Esophagus muscularis mucosa (tissue), 4 donors: ENCODE data around the gene MPPED1. TPM values are rescaled to one million over a fixed set of nuclear protein-coding genes. Genes with fewer than 3 reads are reported as not detected.

Source experiments
- DNase-seq: peaks from one replicate; pipeline ENCODE4 v3.0.0-alpha.2; 2017; ENCODE audit errors: extremely low spot score
- H3K27ac ChIP-seq, 4 donors: fragments of 200-600 bp; sonication (generic); replicated peaks in 1 of 4; 1 replicate in 3 of 4; 2 replicates in 1 of 4; pipeline ENCODE4 v1.5.1; 2016 to 2019; ENCODE audit warnings: mild to moderate bottlenecking in 1 of 4
- H3K27me3 ChIP-seq, 4 donors: fragments of 200-600 bp; sonication (generic); one replicate each; pipeline versions ENCODE4 v1.5.1 to v1.6.0; 2016 to 2019
- H3K36me3 ChIP-seq, 4 donors: fragments of 200-600 bp; sonication (generic); one replicate each; pipeline ENCODE4 v1.5.1; 2016 to 2019
- H3K4me1 ChIP-seq, 4 donors: fragments of 200-600 bp; sonication (generic); one replicate each; pipeline ENCODE4 v1.5.1; 2016 to 2019
- H3K4me3 ChIP-seq, 4 donors: fragments of 200-600 bp; sonication (generic); 1 replicate in 2 of 4; 2 replicates in 2 of 4; pipeline ENCODE4 v1.5.1; 2016 to 2019; ENCODE audit warnings: mild to moderate bottlenecking in 4 of 4, moderate library complexity in 1 of 4
- H3K9me3 ChIP-seq, 4 donors: fragments of 200-600 bp; sonication (generic); 1 replicate in 3 of 4; 2 replicates in 1 of 4; pipeline ENCODE4 v1.5.1; 2016 to 2019
- CTCF ChIP-seq, 3 experiments: fragments of 200-600 bp in 2 of 3; fragments of 450-650 bp in 1 of 3; sonication (generic) in 2 of 3; IDR thresholded peaks; one replicate each; pipeline ENCODE4 v1.5.1; 2017 to 2019; ENCODE audit warnings: antibody characterized with exemption in 3 of 3, mild to moderate bottlenecking in 2 of 3, moderate library complexity in 1 of 3
- EP300 ChIP-seq: sonication (generic); formaldehyde crosslinking; IDR thresholded peaks from one replicate; pipeline ENCODE4 v1.6.1; 2017; ENCODE audit warnings: antibody characterized with exemption
- POLR2A ChIP-seq: fragments of 450-650 bp; IDR thresholded peaks from one replicate; pipeline ENCODE4 v1.6.1; 2017; ENCODE audit warnings: antibody characterized with exemption, moderate library complexity, mild to moderate bottlenecking, low read depth
- POLR2AphosphoS5 ChIP-seq, 2 donors: sonication (generic); formaldehyde crosslinking; IDR thresholded peaks; one replicate each; pipeline ENCODE4 v1.6.1; 2017; ENCODE audit warnings: antibody characterized with exemption in 2 of 2
- WGBS: methylation state at CpG from one replicate; pipeline ENCODE4 v1.1.5; 2018; 5-methylcytosine and 5-hydroxymethylcytosine counted together
- intact Hi-C: fragments of 100-400 bp; cut with DNase I; formaldehyde crosslinking; loops from one replicate; pipeline ENCODE4 v1.15.1; 2023
- total RNA-seq, 4 donors: library from RNA; depleted of rRNA; stranded (reverse); fragments of >200 nt; gene quantifications; one replicate each; pipeline versions ENCODE4 v1.1.0 to v1.2.1, GENCODE V29; 2016

Gene MPPED1
- total RNA-seq, 4 donors from 2014 or later = not detected

GRCh38 chr22:43419371-43420080 lies 7.7 kb downstream of the MPPED1 start:
- Histone ChIP-seq H3K9me3 (no peaks in the 10 kb centered on the region), H3K27ac (no peak overlapping the region), H3K36me3 (no peaks in the 10 kb centered on the region), H3K4me1 (no peaks in the 10 kb centered on the region), H3K4me3 (no peak overlapping the region), H3K27me3 (peaks cover 0 to 88% (median 6%) of the 10 kb centered on the region in 4 donors)
- TF ChIP-seq CTCF (IDR thresholded peaks at IDR 0.05) = no peak
- TF ChIP-seq EP300 = no peak
- TF ChIP-seq POLR2AphosphoS5 (IDR thresholded peaks at IDR 0.05) = no peak
- no peak for TF ChIP-seq POLR2A
- intact Hi-C loops = no loop called here
- WGBS = 80% methylated on average over 13 of the region's 13 CpGs
- no peak for DNase-seq

DNA sequence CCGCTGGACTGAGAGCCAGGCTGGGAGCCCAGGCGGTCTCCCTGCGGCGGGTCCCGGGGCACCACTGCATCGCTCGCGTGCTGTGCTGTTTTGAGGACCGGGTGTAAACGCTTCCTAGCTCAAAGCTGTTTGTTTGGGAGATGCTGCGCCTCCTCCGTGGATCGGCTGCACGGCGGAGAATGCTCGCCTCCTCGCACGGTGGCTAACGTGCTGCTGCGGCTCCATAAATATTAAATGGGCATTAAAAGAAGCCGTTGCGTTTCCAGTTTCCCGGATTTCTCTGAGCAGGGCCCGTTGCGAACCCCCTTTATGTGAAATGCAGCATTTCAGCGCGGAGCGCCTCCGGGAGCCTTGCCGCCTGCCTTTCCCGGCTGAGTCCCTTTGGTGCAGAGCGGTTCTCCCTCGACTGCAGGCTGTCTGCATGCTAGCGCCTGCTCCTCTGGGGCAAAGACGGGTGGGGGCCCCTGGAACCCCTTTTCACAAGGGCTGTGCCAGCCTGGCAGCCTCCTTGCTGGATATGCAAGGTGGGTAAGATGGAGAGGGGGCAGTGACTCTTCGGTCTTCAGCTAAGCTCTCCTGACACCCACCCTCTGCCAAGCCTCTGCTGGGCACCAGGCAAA lies 9.3 kb downstream of the MPPED1 start:
- no peaks in the 10 kb centered on the region for H3K9me3 ChIP-seq
- TF ChIP-seq POLR2AphosphoS5 (IDR thresholded peaks at IDR 0.05) (no peak), EP300 (no peak), CTCF (IDR thresholded peaks at IDR 0.05) (no peak), POLR2A (no peak)
- peaks cover 0 to 88% (median 4%) of the 10 kb centered on the region in 4 donors for H3K27me3 ChIP-seq
- intact Hi-C loops = no loop called here
- H3K4me3 ChIP-seq = no peak overlapping the region
- H3K27ac ChIP-seq = no peak overlapping the region
- no peak for DNase-seq
- H3K36me3 ChIP-seq = no peaks in the 10 kb centered on the region
- WGBS = 79% methylated on average over 33 of the region's 36 CpGs
- peaks cover 0 to 6% (median 0%) of the 10 kb centered on the region in 4 donors for H3K4me1 ChIP-seq

GRCh38 chr22:43421914-43422615 lies 10.3 kb downstream of the MPPED1 start:
- DNase-seq = no peak
- H3K36me3 ChIP-seq = no peaks in the 10 kb centered on the region
- TF ChIP-seq POLR2AphosphoS5 (IDR thresholded peaks at IDR 0.05) (no peak), CTCF (IDR thresholded peaks at IDR 0.05) (no peak), EP300 (no peak), POLR2A (no peak)
- H3K4me3 ChIP-seq = no peak overlapping the region
- 88% methylated on average over 8 of the region's 13 CpGs for whole genome bisulfite sequencing
- H3K4me1 ChIP-seq = peaks cover 0 to 6% (median 0%) of the 10 kb centered on the region in 4 donors
- intact Hi-C loops = no loop called here
- H3K9me3 ChIP-seq = no peaks in the 10 kb centered on the region
- H3K27me3 ChIP-seq = peaks cover 0 to 88% (median 6%) of the 10 kb centered on the region in 4 donors
- no peak overlapping the region for H3K27ac ChIP-seq

GRCh38 chr22:43423046-43423445 lies 11.2 kb downstream of the MPPED1 start:
- Histone ChIP-seq H3K4me1 (peaks cover 0 to 6% (median 0%) of the 10 kb centered on the region in 4 donors), H3K4me3 (no peak overlapping the region), H3K27ac (no peak overlapping the region), H3K9me3 (no peaks in the 10 kb centered on the region), H3K27me3 (peaks cover 0 to 88% (median 6%) of the 10 kb centered on the region in 4 donors), H3K36me3 (no peaks in the 10 kb centered on the region)
- 90% methylated on average over 11 of the region's 11 CpGs for WGBS
- DNase-seq = no peak
- TF ChIP-seq CTCF (IDR thresholded peaks at IDR 0.05) (no peak), POLR2A (no peak), EP300 (no peak)
- intact Hi-C loops = no loop called here
